ENCODE data around the gene GRID1. TPM values are rescaled to one million over a fixed set of nuclear protein-coding genes. Genes with fewer than 3 reads are reported as not detected.
"Not testable (repeated sequence)": the region's sequence is repeated elsewhere in the genome, so short reads cannot be mapped to it uniquely, and the experiment has no call there.

The GRID1 gene
- total RNA-seq, 1 donor from 2014 or later: 0.60 TPM

DNA sequence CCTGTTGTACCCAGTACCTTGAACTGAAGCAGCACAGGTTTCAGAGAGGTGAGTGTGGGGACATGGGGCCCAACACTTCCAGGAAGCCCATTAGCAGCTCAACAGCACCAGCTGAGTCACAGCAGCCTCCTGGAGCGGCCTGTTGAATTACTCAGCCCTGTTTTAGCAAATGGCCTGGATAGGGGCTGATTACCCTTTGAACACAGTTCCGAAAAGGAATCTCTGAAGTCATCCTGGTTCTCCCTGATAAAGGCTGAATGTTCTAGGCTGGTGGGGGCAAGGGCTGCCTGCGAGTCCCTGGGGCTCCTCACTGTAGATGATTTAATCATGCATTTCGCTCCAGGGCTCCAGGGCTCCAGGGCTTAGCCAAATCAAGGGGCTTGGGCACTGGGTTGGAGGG is 287.5 kb downstream of the GRID1 start:
- TF ChIP-seq, protein P1, sequence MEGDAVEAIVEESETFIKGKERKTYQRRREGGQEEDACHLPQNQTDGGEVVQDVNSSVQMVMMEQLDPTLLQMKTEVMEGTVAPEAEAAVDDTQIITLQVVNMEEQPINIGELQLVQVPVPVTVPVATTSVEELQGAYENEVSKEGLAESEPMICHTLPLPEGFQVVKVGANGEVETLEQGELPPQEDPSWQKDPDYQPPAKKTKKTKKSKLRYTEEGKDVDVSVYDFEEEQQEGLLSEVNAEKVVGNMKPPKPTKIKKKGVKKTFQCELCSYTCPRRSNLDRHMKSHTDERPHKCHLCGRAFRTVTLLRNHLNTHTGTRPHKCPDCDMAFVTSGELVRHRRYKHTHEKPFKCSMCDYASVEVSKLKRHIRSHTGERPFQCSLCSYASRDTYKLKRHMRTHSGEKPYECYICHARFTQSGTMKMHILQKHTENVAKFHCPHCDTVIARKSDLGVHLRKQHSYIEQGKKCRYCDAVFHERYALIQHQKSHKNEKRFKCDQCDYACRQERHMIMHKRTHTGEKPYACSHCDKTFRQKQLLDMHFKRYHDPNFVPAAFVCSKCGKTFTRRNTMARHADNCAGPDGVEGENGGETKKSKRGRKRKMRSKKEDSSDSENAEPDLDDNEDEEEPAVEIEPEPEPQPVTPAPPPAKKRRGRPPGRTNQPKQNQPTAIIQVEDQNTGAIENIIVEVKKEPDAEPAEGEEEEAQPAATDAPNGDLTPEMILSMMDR (IDR thresholded peaks at IDR 0.05): no peak
- no peak for DNase-seq (ENCODE audit: low spot score)
- Mint-ChIP-seq H3K4me3 (ENCODE audit: unreplicated experiment) (no peak overlapping the region), H3K36me3 (ENCODE audit: low read depth) (no peaks in the 10 kb centered on the region), H3K4me1 (ENCODE audit: low read depth) (no peaks in the 10 kb centered on the region), H3K9me3 (ENCODE audit: low read depth) (no peaks in the 10 kb centered on the region), H3K27ac (ENCODE audit: unreplicated experiment) (no peak overlapping the region), H3K27me3 (ENCODE audit: low read depth) (peaks cover 8% of the 10 kb centered on the region)

DNA sequence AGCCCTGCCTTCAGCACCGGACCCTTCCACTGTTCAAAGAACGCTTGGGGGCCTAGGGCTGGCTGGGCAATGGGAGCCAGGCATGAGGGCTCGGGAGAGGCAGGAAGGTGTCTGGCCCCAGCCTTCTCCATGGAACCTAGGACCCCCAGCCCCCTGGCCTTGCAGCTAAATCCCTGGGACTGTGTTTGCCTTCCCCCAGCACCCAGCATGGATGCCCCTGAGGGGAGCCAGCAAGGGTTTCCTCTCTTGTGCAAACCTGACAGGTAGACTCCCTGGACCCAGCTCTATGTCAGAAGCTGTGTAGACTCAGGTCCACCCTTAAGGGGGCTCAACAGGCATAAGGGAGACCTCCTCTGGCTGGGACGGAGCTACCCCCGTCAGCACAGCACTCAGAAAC is 288.0 kb downstream of the GRID1 start:
- TF ChIP-seq, protein P1 (IDR thresholded peaks at IDR 0.05): no peak
- H3K27ac Mint-ChIP-seq (ENCODE audit: unreplicated experiment): no peak overlapping the region
- H3K4me3 Mint-ChIP-seq (ENCODE audit: unreplicated experiment): no peak overlapping the region
- H3K4me1 Mint-ChIP-seq (ENCODE audit: low read depth): no peaks in the 10 kb centered on the region
- peaks cover 8% of the 10 kb centered on the region for H3K27me3 Mint-ChIP-seq (ENCODE audit: low read depth)
- peak; percentile 70 for DNase-seq (ENCODE audit: low spot score)
- H3K9me3 Mint-ChIP-seq (ENCODE audit: low read depth): no peaks in the 10 kb centered on the region
- no peaks in the 10 kb centered on the region for H3K36me3 Mint-ChIP-seq (ENCODE audit: low read depth)

DNA sequence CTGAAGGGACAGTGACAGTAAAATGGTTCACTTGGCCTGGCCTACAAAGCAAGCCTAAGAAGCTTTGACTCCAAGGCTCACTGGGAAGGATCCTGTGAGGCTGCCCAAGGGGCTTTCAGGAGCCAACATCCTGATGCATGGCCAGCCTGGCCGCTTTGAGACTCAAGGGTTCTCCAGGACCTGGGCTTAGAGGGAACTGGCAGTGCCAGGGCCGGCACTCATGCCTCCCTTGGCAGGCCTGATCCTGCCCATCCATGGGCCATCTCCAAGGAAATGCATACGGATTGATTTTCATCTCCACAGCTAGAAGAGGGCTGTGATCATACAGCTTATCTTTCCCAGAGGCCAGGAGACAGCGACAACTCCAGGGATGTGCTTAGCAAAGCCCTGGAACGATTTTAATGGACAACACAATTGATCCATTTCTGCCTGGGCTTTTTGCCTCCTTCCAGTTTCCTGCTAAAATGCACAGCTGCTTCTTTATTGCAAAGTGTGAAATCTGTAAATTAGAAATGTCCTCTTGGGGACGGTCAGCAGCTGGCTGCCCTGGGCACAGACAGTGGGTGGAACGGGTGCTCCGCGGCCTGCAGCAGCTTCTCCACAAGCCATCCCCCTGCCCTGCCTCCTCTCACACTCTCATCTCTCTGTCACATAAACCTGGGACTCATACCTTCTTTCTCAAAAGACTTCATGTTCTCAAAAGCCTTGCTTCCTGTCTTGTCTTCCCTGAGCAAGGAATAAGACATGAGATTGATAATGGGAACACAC is 288.5 kb downstream of the GRID1 start:
- Mint-ChIP-seq H3K36me3 (ENCODE audit: low read depth) (no peaks in the 10 kb centered on the region), H3K27me3 (ENCODE audit: low read depth) (peaks cover 8% of the 10 kb centered on the region), H3K4me3 (ENCODE audit: unreplicated experiment) (no peak overlapping the region), H3K27ac (ENCODE audit: unreplicated experiment) (no peak overlapping the region), H3K4me1 (ENCODE audit: low read depth) (no peaks in the 10 kb centered on the region), H3K9me3 (ENCODE audit: low read depth) (no peaks in the 10 kb centered on the region)
- peak; percentile 57 for DNase-seq (ENCODE audit: low spot score)
- TF ChIP-seq, protein P1 (IDR thresholded peaks at IDR 0.05): no peak

DNA sequence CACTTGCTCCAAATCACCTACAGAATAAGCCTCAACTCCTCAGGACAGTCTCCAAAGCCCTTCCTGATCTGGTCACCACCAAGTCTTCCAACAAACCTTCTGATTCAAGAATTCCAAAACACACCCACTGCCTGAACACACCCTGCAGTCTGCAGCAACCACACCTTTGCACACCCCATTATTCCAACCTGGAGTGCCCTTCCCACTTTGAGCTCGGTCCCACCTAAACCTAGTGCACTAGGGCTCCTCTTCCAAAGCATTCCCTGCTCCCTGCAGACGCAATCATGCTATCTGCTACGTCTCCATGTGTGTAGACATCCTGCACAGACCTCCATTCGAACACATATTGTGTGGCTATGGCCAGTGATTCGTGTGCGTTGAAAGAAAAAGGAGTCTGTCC is 289.3 kb downstream of the GRID1 start:
- H3K27ac Mint-ChIP-seq (ENCODE audit: unreplicated experiment): no peak overlapping the region
- H3K27me3 Mint-ChIP-seq (ENCODE audit: low read depth): peaks cover 8% of the 10 kb centered on the region
- no peaks in the 10 kb centered on the region for H3K9me3 Mint-ChIP-seq (ENCODE audit: low read depth)
- DNase-seq (ENCODE audit: low spot score): no peak
- no peak overlapping the region for H3K4me3 Mint-ChIP-seq (ENCODE audit: unreplicated experiment)
- TF ChIP-seq, protein P1 (IDR thresholded peaks at IDR 0.05): no peak
- no peaks in the 10 kb centered on the region for H3K4me1 Mint-ChIP-seq (ENCODE audit: low read depth)
- H3K36me3 Mint-ChIP-seq (ENCODE audit: low read depth): no peaks in the 10 kb centered on the region

DNA sequence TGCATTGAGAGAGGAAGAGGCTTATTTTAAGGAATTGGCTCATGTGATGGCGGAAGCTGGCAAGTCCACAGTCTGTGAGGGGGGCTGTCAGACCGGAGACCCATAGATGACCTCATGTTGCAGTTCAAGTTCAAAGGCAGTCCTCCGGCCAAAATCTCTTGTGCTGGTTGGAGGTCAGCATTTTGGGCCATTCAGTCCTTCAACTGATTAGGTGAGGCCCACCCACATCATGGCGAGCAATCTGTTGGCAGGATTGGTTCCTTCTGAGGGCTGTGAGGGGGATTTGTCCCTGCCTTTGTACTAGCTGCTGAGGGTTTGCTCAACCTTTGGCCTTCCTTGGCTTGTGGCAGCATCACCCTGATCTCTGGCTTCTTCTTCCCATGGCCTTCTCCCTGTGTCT is 290.1 kb downstream of the GRID1 start:
- not testable (repeated sequence) for H3K36me3 Mint-ChIP-seq (ENCODE audit: low read depth); H3K9me3 Mint-ChIP-seq (ENCODE audit: low read depth); DNase-seq (ENCODE audit: low spot score); H3K4me1 Mint-ChIP-seq (ENCODE audit: low read depth); H3K27ac Mint-ChIP-seq (ENCODE audit: unreplicated experiment); H3K4me3 Mint-ChIP-seq (ENCODE audit: unreplicated experiment)
- peaks cover 13% of the 10 kb centered on the region for H3K27me3 Mint-ChIP-seq (ENCODE audit: low read depth)

DNA sequence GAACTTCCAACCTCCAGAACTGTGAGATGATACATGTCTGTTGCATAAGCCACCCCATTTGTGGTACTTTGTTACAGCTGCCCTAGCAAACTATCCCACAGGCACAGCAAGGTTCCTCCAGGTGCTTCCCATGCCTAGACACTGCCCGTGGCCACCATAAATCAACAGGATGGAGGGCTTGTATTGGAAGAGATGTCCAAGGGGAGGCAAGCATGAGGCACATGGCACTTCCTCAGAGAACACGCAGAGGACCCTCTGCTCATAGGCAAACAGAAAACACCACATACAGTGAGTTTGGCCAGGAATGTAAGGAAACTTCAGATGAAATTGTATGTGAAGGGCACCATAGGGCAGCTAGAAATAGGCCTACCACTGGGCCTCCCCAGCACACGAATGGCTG is 291.1 kb downstream of the GRID1 start:
- TF ChIP-seq, protein P1 (IDR thresholded peaks at IDR 0.05): no peak
- no peaks in the 10 kb centered on the region for H3K9me3 Mint-ChIP-seq (ENCODE audit: low read depth)
- no peaks in the 10 kb centered on the region for H3K4me1 Mint-ChIP-seq (ENCODE audit: low read depth)
- DNase-seq (ENCODE audit: low spot score): no peak
- H3K4me3 Mint-ChIP-seq (ENCODE audit: unreplicated experiment): no peak overlapping the region
- H3K36me3 Mint-ChIP-seq (ENCODE audit: low read depth): no peaks in the 10 kb centered on the region
- H3K27me3 Mint-ChIP-seq (ENCODE audit: low read depth): peaks cover 13% of the 10 kb centered on the region
- H3K27ac Mint-ChIP-seq (ENCODE audit: unreplicated experiment): no peak overlapping the region
